GM18505 (cell line): ENCODE results near the gene SPAG4.
A peak's percentile ranks its signal among the peaks of the same experiment; 100 is the strongest.

Experiments
- ATAC-seq: cut with Tn5 transposase; IDR thresholded peaks from one replicate; pipeline ENCODE4 v1.9.1; 2021; ENCODE audit not compliant: unreplicated experiment
- POLR2A ChIP-seq: IDR thresholded peaks from 4 replicates; pipeline ENCODE4 v1.6.1; 2011; ENCODE audit warnings: borderline replicate concordance; ENCODE audit not compliant: insufficient read depth, insufficient read length; ENCODE audit errors: extremely low read depth

Gene SPAG4, protein sequence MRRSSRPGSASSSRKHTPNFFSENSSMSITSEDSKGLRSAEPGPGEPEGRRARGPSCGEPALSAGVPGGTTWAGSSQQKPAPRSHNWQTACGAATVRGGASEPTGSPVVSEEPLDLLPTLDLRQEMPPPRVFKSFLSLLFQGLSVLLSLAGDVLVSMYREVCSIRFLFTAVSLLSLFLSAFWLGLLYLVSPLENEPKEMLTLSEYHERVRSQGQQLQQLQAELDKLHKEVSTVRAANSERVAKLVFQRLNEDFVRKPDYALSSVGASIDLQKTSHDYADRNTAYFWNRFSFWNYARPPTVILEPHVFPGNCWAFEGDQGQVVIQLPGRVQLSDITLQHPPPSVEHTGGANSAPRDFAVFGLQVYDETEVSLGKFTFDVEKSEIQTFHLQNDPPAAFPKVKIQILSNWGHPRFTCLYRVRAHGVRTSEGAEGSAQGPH

DNA sequence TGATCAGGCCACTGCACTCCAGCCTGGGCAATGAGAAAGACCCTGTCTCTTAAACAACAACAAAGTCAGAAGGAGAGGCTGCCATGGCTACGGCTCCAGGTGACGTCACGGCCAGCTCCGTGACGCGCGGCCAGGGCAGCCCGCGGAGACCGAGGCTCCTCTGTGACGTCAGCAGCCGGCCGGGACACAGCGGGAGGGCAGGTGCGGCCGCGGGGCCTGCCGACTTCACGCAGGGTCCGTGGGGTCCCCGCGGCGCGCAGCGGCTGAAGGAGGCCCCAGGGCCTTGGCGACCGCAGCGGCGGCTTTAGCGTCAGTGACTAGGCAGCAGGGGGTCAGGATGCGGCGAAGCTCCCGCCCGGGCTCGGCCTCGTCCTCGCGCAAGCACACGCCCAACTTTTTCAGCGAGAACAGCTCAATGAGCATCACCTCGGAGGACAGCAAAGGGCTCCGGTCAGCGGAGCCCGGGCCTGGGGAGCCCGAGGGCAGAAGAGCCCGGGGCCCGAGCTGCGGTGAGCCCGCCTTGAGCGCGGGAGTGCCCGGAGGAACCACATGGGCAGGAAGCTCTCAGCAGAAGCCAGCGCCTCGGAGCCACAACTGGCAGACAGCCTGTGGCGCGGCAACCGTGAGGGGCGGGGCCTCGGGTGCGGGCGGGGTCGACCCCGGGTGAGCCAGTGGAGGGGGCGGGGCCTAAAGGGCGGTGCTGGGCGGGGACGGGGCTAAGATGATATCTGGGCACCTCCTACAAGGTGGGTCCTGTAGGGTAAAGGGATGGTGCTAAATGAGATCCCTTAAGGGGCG lies at the start of gene SPAG4:
SPAG4 (plus strand) TSS at position 163 of the 798 bp plus-strand sequence; CDS start at position 338, 175 bp downstream.
- TF ChIP-seq POLR2A: peak; percentile 64
- ATAC-seq: peak; percentile 70

DNA sequence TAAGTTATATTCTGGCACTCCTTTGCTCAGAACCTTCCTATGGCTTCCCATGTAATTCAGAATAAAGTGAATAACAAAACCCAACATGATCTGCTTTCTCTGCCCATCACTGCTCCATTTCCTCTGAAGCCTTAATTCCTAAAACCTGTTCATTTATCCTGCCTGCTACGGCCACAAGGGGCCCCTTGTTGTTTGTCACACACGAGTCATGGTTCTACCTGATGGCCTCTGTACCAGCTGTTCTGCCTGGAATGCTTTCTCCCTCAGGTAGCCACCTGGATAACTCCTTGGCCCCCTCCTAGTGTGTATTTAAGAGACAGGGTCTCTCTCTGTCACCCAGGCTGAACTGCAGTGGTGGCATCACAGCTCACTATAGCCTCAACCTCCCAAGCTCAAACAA lies 47.0 kb upstream of the SPAG4 start:
- TF ChIP-seq POLR2A: no peak
- ATAC-seq: no peak

DNA sequence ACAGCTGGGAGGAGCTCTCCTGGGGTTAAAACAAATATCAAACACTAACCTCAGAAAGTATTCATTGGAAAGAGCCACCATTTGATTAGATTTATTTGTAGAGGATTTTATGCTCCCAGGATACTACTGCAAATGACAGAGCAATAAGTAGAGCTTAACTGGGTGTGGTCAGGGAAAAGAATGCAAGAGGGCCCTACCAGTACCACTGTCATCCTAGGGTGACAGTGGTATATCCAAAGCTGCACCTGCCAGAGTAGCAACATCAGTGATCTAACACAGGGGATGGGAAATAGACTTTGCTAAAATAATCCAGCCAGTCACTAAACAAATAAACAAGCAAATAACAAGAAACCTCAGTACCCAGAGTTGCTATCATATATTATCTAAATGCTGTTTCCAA lies 44.1 kb upstream of the SPAG4 start:
- TF ChIP-seq POLR2A: no peak
- ATAC-seq: no peak

DNA sequence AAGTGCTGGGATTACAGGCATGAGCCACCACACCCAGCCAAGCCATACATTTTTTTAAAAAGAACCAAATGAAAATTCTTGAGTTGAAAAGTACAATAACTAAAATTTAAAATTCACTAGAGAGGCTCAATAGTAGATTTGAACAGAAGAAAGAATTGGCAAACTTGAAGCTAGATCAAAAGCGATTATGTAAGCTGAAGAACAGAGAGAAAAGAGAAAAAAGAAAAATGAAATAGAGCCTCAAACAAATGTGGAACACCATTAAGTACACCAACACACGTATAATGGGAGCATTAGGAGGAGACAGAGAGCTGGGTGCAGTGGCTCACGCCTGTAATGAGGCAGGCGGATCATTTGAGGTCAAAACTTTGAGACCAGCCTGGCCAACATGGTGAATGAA lies 42.8 kb upstream of the SPAG4 start:
- TF ChIP-seq POLR2A: no peak
- ATAC-seq: no peak

DNA sequence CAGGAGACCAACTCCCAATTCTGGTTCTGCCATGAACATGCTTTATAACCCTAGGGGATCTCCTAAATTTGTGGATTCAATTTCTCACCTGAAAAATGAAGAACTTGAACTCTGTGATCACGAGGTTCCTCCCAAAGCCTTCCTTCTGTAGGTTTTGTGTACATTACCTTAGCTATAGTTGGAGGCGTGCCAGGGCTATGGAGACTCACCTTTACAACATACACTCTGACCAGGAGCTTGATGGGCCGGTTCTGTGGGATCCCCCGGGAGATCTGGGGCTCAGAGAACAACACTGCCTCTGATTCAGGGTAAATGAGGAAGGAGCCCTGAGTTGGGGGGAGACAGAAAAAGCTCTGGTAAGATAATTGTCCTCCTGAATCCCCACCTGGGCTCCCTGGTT lies 39.7 kb upstream of the SPAG4 start:
- ATAC-seq: no peak
- TF ChIP-seq POLR2A: no peak

DNA sequence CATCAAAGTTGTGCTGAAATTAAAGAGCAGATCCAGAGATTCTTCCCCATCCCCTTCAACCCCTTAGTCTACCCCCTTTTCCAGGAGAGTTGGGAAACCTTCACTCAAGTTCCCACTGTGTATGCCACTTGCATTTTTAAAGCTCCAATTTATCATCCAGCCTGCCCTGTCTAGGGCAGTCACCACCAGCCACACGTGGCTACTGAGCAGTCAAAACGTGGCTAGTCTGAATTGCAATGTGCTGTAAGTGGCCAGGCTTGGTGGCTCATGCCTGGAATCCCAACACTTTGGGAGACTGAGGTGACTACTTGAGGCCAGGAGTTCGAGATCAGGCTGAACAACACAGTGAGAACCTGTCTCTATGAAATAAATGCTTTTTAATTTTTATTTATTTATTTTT lies 38.8 kb upstream of the SPAG4 start:
- no peak for TF ChIP-seq POLR2A
- no peak for ATAC-seq

DNA sequence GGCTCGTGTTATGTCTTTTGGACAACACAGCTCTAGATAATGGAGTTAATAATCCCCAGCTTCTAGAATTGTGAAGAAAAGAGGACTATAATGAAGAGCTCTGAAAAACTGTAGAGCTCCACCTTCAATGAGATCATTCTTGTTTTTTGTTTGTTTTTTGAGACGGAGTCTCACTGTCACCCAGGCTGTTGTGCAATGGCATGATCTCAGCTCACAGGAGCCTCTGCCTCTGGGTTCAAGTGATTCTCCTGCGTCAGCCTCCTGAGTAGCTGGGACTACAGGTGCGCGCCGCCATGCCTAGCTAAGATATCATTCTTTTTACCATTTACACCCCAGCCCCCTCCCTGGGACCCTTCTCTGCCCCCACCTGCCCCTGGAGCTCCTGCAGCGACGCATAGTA lies 37.2 kb upstream of the SPAG4 start:
- TF ChIP-seq POLR2A: no peak
- ATAC-seq: no peak

DNA sequence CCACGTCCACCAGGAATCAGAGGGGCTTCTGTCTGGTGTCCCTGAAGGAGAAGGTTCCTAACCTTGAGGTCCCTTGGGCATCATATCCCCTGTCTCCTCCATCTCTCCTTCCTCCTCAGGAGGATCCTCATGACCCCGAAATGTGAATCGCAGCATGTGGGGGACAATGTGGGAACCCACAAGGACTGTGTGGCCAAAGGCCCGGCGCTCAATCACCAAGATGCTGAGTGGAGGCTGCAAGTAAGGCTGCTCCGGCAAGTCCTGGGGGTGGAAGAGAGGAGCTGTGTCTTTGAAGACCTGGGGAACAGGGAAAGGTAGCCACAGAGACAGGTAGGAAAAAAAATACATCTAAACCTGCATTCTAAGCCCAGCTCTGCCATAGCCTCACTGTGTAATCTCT lies 36.4 kb upstream of the SPAG4 start:
- TF ChIP-seq POLR2A: no peak
- no peak for ATAC-seq

DNA sequence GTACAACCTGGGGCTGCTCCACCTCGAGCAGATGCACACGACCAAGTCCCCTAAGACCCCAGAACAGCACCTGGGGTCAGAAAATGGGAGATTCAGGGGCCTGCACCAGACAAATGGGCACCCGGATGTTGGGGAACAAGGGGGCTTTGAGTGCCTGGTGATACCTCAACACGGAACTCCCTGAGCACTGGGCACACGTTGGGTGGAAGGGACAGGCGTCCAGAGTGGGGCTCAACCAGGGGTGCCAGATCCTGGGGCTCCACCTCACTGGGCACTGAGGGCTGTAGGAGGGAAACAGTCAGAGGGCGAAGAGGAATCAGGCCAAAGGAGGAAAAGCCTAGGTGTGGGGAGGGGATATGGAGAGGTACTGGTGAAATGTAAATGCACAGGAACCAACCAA lies 33.5 kb upstream of the SPAG4 start:
- TF ChIP-seq POLR2A: no peak
- no peak for ATAC-seq

DNA sequence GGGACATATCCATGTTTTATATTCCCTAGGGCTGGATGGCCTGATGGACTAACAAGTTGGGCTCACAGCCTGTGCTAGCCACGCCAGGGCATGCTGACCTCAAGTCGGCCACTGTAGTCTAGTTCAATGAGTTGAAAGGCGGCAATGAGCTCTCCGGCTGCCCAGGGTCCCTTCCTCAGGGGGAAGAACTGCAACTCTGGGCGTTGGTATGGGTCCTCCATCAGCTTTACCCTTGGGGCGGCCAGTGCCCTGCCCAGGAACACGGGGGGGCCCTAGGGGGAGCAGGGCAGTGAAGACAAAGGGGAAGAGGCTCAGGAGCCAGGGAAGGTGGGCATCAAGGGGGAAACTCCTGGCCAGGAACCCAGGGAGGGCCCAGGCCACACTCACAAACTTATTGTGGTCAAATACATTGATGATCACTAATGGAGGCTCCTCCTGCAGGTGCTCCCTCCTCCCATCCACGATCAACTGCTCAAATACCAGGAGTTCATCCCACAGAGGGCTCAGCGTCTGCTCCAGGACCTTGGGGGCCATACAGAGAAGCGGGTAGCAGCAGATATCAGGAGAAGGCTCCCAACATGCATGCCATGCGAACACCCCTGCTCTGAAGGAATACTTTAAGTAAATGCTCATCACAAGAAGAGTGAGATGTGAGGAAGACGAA lies 32.8 kb upstream of the SPAG4 start:
- TF ChIP-seq POLR2A: no peak
- ATAC-seq: no peak

DNA sequence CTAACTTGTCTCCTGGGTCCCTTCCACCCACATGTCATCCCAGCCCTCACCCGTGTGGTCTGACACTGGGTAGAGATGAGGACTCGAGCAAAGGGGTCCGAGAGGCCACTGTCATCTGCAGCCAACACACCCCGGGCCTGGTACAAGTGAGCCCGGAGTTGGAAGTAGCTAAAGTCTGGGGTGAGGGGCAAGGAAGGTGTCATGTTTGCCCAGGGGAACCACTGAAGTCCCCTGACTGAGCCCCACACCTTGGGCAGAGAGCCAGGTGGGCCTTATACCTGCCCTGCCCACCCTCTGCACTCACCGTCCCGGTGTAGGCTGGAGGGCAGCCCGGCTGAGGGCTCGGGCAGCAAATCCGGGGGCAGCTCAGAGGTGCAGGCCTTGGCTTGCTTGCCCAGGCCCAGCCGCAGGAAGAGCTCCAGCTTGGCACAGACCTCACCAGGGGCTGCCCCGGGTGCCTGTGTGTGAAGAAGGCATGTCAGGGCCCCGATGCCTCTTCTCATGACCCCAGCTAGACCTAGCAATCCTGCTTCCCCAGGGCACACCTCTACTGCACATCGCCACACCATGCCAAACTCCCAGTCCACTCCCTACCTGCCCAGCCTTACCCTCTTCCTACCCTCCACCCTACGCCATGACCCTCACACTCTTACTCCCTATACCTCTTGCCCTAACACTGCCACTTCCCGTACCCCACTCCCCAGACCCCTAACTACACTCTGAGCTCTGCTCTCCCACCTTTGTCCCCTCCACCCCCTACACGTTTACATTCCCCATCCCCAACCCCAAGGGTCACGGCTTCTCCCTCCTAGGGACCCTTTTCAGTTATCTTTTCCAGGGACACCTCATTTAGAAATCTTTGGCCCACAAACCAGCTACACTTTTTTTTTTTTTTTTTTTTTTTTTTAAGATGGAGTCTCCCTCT lies 31.7 kb upstream of the SPAG4 start:
- TF ChIP-seq POLR2A: no peak
- no peak for ATAC-seq

DNA sequence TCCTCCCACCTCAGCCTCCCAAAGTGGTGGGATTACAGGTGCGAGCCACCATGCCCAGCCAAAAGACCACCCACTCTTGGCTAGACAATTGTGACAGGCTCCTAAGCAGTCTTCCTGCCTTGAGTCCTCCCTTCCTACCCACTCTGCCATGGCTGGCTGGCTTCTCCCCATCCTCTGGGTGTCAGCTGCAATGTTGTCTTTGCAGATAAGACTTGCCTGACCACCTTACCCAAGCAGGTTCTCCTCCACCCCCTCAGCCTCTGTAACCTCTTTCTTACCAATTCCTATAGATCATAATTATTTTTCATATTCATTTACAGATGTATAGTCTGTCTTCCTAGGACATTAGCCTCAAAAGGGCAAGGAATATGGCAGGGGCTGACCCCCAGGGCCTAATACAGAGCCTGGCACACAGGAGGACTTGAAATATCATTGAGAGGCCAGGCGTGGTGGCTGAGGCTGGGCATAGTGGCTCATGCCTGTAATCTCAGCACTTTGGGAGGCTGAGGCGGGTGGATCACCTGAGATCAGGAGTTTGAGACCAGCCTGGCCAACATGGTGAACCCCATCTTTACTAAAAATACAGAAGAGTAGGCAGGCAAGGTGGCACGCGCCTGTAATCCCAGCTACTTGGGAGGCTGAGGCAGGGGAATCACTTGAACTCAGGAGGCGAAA lies 28.7 kb upstream of the SPAG4 start:
- no peak for ATAC-seq
- TF ChIP-seq POLR2A: no peak
